ENCODE results near the gene CHMP6.
A peak's percentile ranks its signal among the peaks of the same experiment; 100 is the strongest.

The CHMP6 gene

GRCh38 chr17:80991645-80992076 is at the start of gene CHMP6:
TSS of gene CHMP6 (plus strand) at chr17:80991841. CDS start at chr17:80991919, 78 bp downstream.
- DNase-seq (ENCODE audit: low spot score), result peak; percentile 96
- no peak for TF ChIP-seq CTCF (IDR thresholded peaks at IDR 0.05; ENCODE audit: extremely low read depth, missing control alignments)

GRCh38 chr17:80942423-80943345 is 49.0 kb upstream of the CHMP6 start:
- TF ChIP-seq CTCF (IDR thresholded peaks at IDR 0.05; ENCODE audit: extremely low read depth, missing control alignments), result no peak
- no peak for DNase-seq (ENCODE audit: low spot score)

- no peak for DNase-seq (ENCODE audit: low spot score)
Measured at GRCh38 chr17:80943346-80944145, 48.1 kb upstream of the CHMP6 start.

GRCh38 chr17:80944326-80944725 is 47.3 kb upstream of the CHMP6 start:
- TF ChIP-seq CTCF (IDR thresholded peaks at IDR 0.05; ENCODE audit: extremely low read depth, missing control alignments), result no peak
- no peak for DNase-seq (ENCODE audit: low spot score)

More at GRCh38 chr17:80943346-80944145, 48.1 kb upstream of the CHMP6 start:
- no peak for TF ChIP-seq CTCF (IDR thresholded peaks at IDR 0.05; ENCODE audit: extremely low read depth, missing control alignments)

- no peak for DNase-seq (ENCODE audit: low spot score)
- TF ChIP-seq CTCF (IDR thresholded peaks at IDR 0.05; ENCODE audit: extremely low read depth, missing control alignments), result no peak
Measured at GRCh38 chr17:80945736-80946135, 45.9 kb upstream of the CHMP6 start.

- TF ChIP-seq CTCF (IDR thresholded peaks at IDR 0.05; ENCODE audit: extremely low read depth, missing control alignments), result no peak
- no peak for DNase-seq (ENCODE audit: low spot score)
Measured at GRCh38 chr17:80946449-80946848, 45.2 kb upstream of the CHMP6 start.

Measured in GM20000 (cell line).